ENCODE measurements around the gene SNX3.

- no peak for TF ChIP-seq REST (tag by site-specific recombination; IDR thresholded peaks at IDR 0.05)
- no peak for TF ChIP-seq CTCF (tag by site-specific recombination; IDR thresholded peaks at IDR 0.05)
These were observed 80.1 kb downstream of the SNX3 start for GRCh38 chr6:108180776-108181175.

Measured in HEK293 (cell line).